Gastroesophageal sphincter (tissue), 3 donors: ENCODE results near the gene ALDH1L1.

Experiments used
- CTCF ChIP-seq, 4 experiments: fragments of 200-600 bp in 2 of 4; fragments of 450-650 bp in 2 of 4; sonication (generic) in 1 of 4; IDR thresholded peaks; one replicate each; pipeline ENCODE4 v1.5.1; 2017 to 2019; ENCODE audit warnings: antibody characterized with exemption in 4 of 4, mild to moderate bottlenecking in 2 of 4, moderate library complexity in 2 of 4
- EP300 ChIP-seq: sonication (generic); formaldehyde crosslinking; IDR thresholded peaks from one replicate; pipeline ENCODE4 v1.6.1; 2017; ENCODE audit warnings: antibody characterized with exemption, mild to moderate bottlenecking
- POLR2A ChIP-seq, 2 donors: fragments of 450-650 bp; IDR thresholded peaks; one replicate each; pipeline ENCODE4 v1.6.1; 2017; ENCODE audit warnings: antibody characterized with exemption in 2 of 2, mild to moderate bottlenecking in 2 of 2, moderate library complexity in 1 of 2
- POLR2AphosphoS5 ChIP-seq: sonication (generic); formaldehyde crosslinking; IDR thresholded peaks from one replicate; pipeline ENCODE4 v1.6.1; 2017; ENCODE audit warnings: antibody characterized with exemption

GRCh38 chr3:126152901-126153694 is 27.3 kb downstream of the ALDH1L1 start:
- TF ChIP-seq POLR2A (IDR thresholded peaks at IDR 0.05) = no peak
- no peak for TF ChIP-seq CTCF (IDR thresholded peaks at IDR 0.05)
- TF ChIP-seq EP300 = no peak
- TF ChIP-seq POLR2AphosphoS5 = no peak
